Dendritic cell treated with granulocyte-macrophage colony-stimulating factor and Interleukin-4, amounts not matched to agents 40 ng/mL and 50 ng/mL, for 4 days (primary cell): ENCODE measurements around the gene STEAP4.
"Not testable (repeated sequence)": the region's sequence is repeated elsewhere in the genome, so short reads cannot be mapped to it uniquely, and the experiment has no call there.

Experiments
- H3K27ac Mint-ChIP-seq: one replicate; pipeline ENCODE4 v1.8.0; 2022; ENCODE audit warnings: mild to moderate bottlenecking, mixed read lengths
- H3K27me3 Mint-ChIP-seq: one replicate; pipeline ENCODE4 v1.8.0; 2022; ENCODE audit warnings: mild to moderate bottlenecking, mixed read lengths
- H3K36me3 Mint-ChIP-seq: one replicate; pipeline ENCODE4 v1.8.0; 2022; ENCODE audit warnings: low read depth, mixed read lengths
- H3K4me1 Mint-ChIP-seq: one replicate; pipeline ENCODE4 v1.8.0; 2022; ENCODE audit warnings: low read depth, mixed read lengths
- H3K4me3 Mint-ChIP-seq: one replicate; pipeline ENCODE4 v1.8.0; 2022; ENCODE audit warnings: mild to moderate bottlenecking, moderate library complexity, mixed read lengths
- H3K9me3 Mint-ChIP-seq: one replicate; pipeline ENCODE4 v1.8.0; 2022; ENCODE audit warnings: mixed read lengths
- intact Hi-C: fragments of 100-400 bp; cut with micrococcal nuclease; formaldehyde crosslinking; loops from one replicate; pipeline ENCODE4 v1.15.0; 2022

Gene STEAP4

GRCh38 chr7:88276605-88277153 lies 30.0 kb downstream of the STEAP4 start:
- Mint-ChIP-seq H3K4me3 (no peak overlapping the region), H3K9me3 (no peaks in the 10 kb centered on the region)

GRCh38 chr7:88274856-88275255 lies 31.8 kb downstream of the STEAP4 start:
- H3K27me3 Mint-ChIP-seq, H3K4me3 Mint-ChIP-seq, H3K9me3 Mint-ChIP-seq, H3K27ac Mint-ChIP-seq, H3K36me3 Mint-ChIP-seq: not testable (repeated sequence)
- H3K4me1 Mint-ChIP-seq, result peaks cover 17% of the 10 kb centered on the region
- intact Hi-C loops, result loop anchor here (5.0 kb wide), 1 partner anchor 47 kb away; no protein-coding TSS in a partner anchor

More at GRCh38 chr7:88276605-88277153, 30.0 kb downstream of the STEAP4 start:
- intact Hi-C loops, result loop anchor here (5.0 kb wide), 1 partner anchor 46 kb away; no protein-coding TSS in a partner anchor
- H3K27ac Mint-ChIP-seq, result no peak overlapping the region
- peaks cover 17% of the 10 kb centered on the region for H3K4me1 Mint-ChIP-seq
- no peaks in the 10 kb centered on the region for H3K27me3 Mint-ChIP-seq
- H3K36me3 Mint-ChIP-seq, result peaks cover 13% of the 10 kb centered on the region

- H3K27me3 Mint-ChIP-seq, result no peaks in the 10 kb centered on the region
- peaks cover 8% of the 10 kb centered on the region for H3K9me3 Mint-ChIP-seq
- peaks cover 6% of the 10 kb centered on the region for H3K36me3 Mint-ChIP-seq
- H3K27ac Mint-ChIP-seq, result no peak overlapping the region
- intact Hi-C loops, result loop anchor here (5.0 kb wide), 1 partner anchor 43 kb away; no protein-coding TSS in a partner anchor
- peaks cover 11% of the 10 kb centered on the region for H3K4me1 Mint-ChIP-seq
- H3K4me3 Mint-ChIP-seq, result no peak overlapping the region
Observed at GRCh38 chr7:88269586-88269985, 37.1 kb downstream of the STEAP4 start.

- intact Hi-C loops, result loop anchor here (5.0 kb wide), 1 partner anchor 43 kb away; no protein-coding TSS in a partner anchor
- Mint-ChIP-seq H3K4me1 (peaks cover 11% of the 10 kb centered on the region), H3K9me3 (peaks cover 8% of the 10 kb centered on the region), H3K4me3 (no peak overlapping the region), H3K27ac (no peak overlapping the region), H3K27me3 (no peaks in the 10 kb centered on the region), H3K36me3 (peaks cover 6% of the 10 kb centered on the region)
Observed at GRCh38 chr7:88268858-88269257, 37.8 kb downstream of the STEAP4 start.

GRCh38 chr7:88268051-88268450 lies 38.6 kb downstream of the STEAP4 start:
- Mint-ChIP-seq H3K27ac (no peak overlapping the region), H3K9me3 (peaks cover 8% of the 10 kb centered on the region), H3K36me3 (peaks cover 6% of the 10 kb centered on the region), H3K4me1 (peaks cover 11% of the 10 kb centered on the region), H3K27me3 (no peaks in the 10 kb centered on the region), H3K4me3 (no peak overlapping the region)
- intact Hi-C loops, result loop anchor here (5.0 kb wide), 1 partner anchor 44 kb away; no protein-coding TSS in a partner anchor

GRCh38 chr7:88267421-88267820 lies 39.3 kb downstream of the STEAP4 start:
- intact Hi-C loops, result loop anchor here (5.0 kb wide), 1 partner anchor 45 kb away; no protein-coding TSS in a partner anchor

GRCh38 chr7:88264987-88265386 lies 41.7 kb downstream of the STEAP4 start:
- intact Hi-C loops, result loop anchor here (5.0 kb wide), 1 partner anchor 47 kb away; no protein-coding TSS in a partner anchor
- not testable (repeated sequence) for H3K27me3 Mint-ChIP-seq, H3K36me3 Mint-ChIP-seq, H3K27ac Mint-ChIP-seq, H3K9me3 Mint-ChIP-seq, H3K4me3 Mint-ChIP-seq
- peaks cover 11% of the 10 kb centered on the region for H3K4me1 Mint-ChIP-seq

More at GRCh38 chr7:88267421-88267820, 39.3 kb downstream of the STEAP4 start:
- H3K27me3 Mint-ChIP-seq, result no peaks in the 10 kb centered on the region
- H3K36me3 Mint-ChIP-seq, result peaks cover 6% of the 10 kb centered on the region
- H3K4me1 Mint-ChIP-seq, result peaks cover 11% of the 10 kb centered on the region
- H3K9me3 Mint-ChIP-seq, result peaks cover 8% of the 10 kb centered on the region
- H3K27ac Mint-ChIP-seq, result no peak overlapping the region
- no peak overlapping the region for H3K4me3 Mint-ChIP-seq

GRCh38 chr7:88262562-88262961 lies 44.1 kb downstream of the STEAP4 start:
- H3K4me3 Mint-ChIP-seq, result no peak overlapping the region
- H3K4me1 Mint-ChIP-seq, result peaks cover 16% of the 10 kb centered on the region
- no peaks in the 10 kb centered on the region for H3K27me3 Mint-ChIP-seq
- H3K27ac Mint-ChIP-seq, result no peak overlapping the region
- H3K36me3 Mint-ChIP-seq, result peaks cover 4% of the 10 kb centered on the region
- intact Hi-C loops, result no loop called here
- H3K9me3 Mint-ChIP-seq, result peaks cover 4% of the 10 kb centered on the region

GRCh38 chr7:88260719-88261118 lies 46.0 kb downstream of the STEAP4 start:
- intact Hi-C loops, result no loop called here
- Mint-ChIP-seq H3K27ac (no peak overlapping the region), H3K36me3 (no peaks in the 10 kb centered on the region), H3K9me3 (no peaks in the 10 kb centered on the region), H3K27me3 (no peaks in the 10 kb centered on the region), H3K4me3 (no peak overlapping the region), H3K4me1 (peaks cover 25% of the 10 kb centered on the region)

GRCh38 chr7:88259656-88260380 lies 46.9 kb downstream of the STEAP4 start:
- Mint-ChIP-seq H3K36me3 (no peaks in the 10 kb centered on the region), H3K27me3 (no peaks in the 10 kb centered on the region), H3K9me3 (peaks cover 3% of the 10 kb centered on the region), H3K4me1 (peaks cover 25% of the 10 kb centered on the region), H3K4me3 (no peak overlapping the region), H3K27ac (no peak overlapping the region)
- intact Hi-C loops, result no loop called here

- H3K27me3 Mint-ChIP-seq, H3K4me3 Mint-ChIP-seq, H3K27ac Mint-ChIP-seq, intact Hi-C loops: not testable (repeated sequence)
- peaks cover 18% of the 10 kb centered on the region for H3K9me3 Mint-ChIP-seq
- peaks cover 25% of the 10 kb centered on the region for H3K4me1 Mint-ChIP-seq
- peaks cover 14% of the 10 kb centered on the region for H3K36me3 Mint-ChIP-seq
Observed at GRCh38 chr7:88258296-88258695, 48.4 kb downstream of the STEAP4 start.

- no peaks in the 10 kb centered on the region for H3K27me3 Mint-ChIP-seq
- peaks cover 21% of the 10 kb centered on the region for H3K9me3 Mint-ChIP-seq
- no peak overlapping the region for H3K27ac Mint-ChIP-seq
- no peak overlapping the region for H3K4me3 Mint-ChIP-seq
- H3K4me1 Mint-ChIP-seq, result peaks cover 25% of the 10 kb centered on the region
- intact Hi-C loops, result no loop called here
- H3K36me3 Mint-ChIP-seq, result peaks cover 14% of the 10 kb centered on the region
Observed at GRCh38 chr7:88256906-88257305, 49.8 kb downstream of the STEAP4 start.

GRCh38 chr7:88254721-88255424 lies 51.8 kb downstream of the STEAP4 start:
- intact Hi-C loops, result no loop called here
- Mint-ChIP-seq H3K4me1 (peaks cover 25% of the 10 kb centered on the region), H3K4me3 (no peak overlapping the region), H3K27ac (no peak overlapping the region), H3K36me3 (peaks cover 14% of the 10 kb centered on the region), H3K9me3 (peaks cover 21% of the 10 kb centered on the region), H3K27me3 (no peaks in the 10 kb centered on the region)

- H3K27ac Mint-ChIP-seq, result no peak overlapping the region
- H3K27me3 Mint-ChIP-seq, result no peaks in the 10 kb centered on the region
- peaks cover 20% of the 10 kb centered on the region for H3K4me1 Mint-ChIP-seq
- H3K36me3 Mint-ChIP-seq, result peaks cover 14% of the 10 kb centered on the region
- peaks cover 21% of the 10 kb centered on the region for H3K9me3 Mint-ChIP-seq
- intact Hi-C loops, result no loop called here
- no peak overlapping the region for H3K4me3 Mint-ChIP-seq
Observed at GRCh38 chr7:88253640-88254039, 53.1 kb downstream of the STEAP4 start.
